T-helper 2 cell treated with Interferon-gamma antibody and Interleukin-4, amounts not matched to agents 5 μg/mL and 100 μg/mL, for 36 hours (primary cell): Measurements from ENCODE around the gene ATXN3L.

Experiments used
- DNase-seq: peaks from one replicate; pipeline ENCODE4 v3.0.0; 2021; ENCODE audit warnings: low spot score
- H3K27ac Mint-ChIP-seq: one replicate; pipeline ENCODE4 v1.8.0; 2021; ENCODE audit warnings: mild to moderate bottlenecking, mixed read lengths
- H3K27me3 Mint-ChIP-seq: one replicate; pipeline ENCODE4 v1.8.0; 2021; ENCODE audit warnings: low read depth, mixed read lengths
- H3K36me3 Mint-ChIP-seq: one replicate; pipeline ENCODE4 v1.8.0; 2021; ENCODE audit warnings: low read depth, mixed read lengths
- H3K4me1 Mint-ChIP-seq: one replicate; pipeline ENCODE4 v1.8.0; 2021; ENCODE audit warnings: low read depth, mixed read lengths
- H3K4me3 Mint-ChIP-seq: one replicate; pipeline ENCODE4 v1.8.0; 2022; ENCODE audit warnings: mild to moderate bottlenecking, moderate library complexity, mixed read lengths
- H3K9me3 Mint-ChIP-seq: one replicate; pipeline ENCODE4 v1.8.0; 2021; ENCODE audit warnings: mixed read lengths

The ATXN3L gene

DNA sequence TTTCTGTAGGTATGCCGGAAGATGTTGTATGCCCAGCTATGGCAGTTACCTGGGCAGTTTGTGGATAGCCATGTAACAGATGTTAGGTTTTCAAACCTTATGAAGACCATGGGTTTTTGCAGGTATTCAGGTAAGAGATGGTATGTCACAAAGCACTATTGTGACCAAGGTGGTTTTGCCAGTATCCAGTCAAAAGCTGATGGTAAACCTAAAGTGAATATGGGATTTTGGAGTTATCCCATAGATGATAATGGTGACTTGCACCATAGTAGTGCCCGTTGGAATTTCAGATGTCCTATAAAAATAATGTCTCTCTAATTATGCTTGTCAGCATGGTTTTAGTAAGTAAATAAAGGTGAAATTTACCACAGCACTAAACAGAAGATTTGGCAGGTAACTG, at the start of gene ATXN3L:
TSS of gene ATXN3L (minus strand) at position 101 of the 400 bp plus-strand sequence. CDS start 119 bp downstream, outside the sequence.
- H3K36me3 Mint-ChIP-seq, result no peaks in the 10 kb centered on the region
- no peak for DNase-seq
- H3K27me3 Mint-ChIP-seq, result no peaks in the 10 kb centered on the region
- H3K27ac Mint-ChIP-seq, result no peak within 1 kb of the TSS
- no peak within 1 kb of the TSS for H3K4me3 Mint-ChIP-seq
- no peaks in the 10 kb centered on the region for H3K4me1 Mint-ChIP-seq
- H3K9me3 Mint-ChIP-seq, result no peaks in the 10 kb centered on the region

DNA sequence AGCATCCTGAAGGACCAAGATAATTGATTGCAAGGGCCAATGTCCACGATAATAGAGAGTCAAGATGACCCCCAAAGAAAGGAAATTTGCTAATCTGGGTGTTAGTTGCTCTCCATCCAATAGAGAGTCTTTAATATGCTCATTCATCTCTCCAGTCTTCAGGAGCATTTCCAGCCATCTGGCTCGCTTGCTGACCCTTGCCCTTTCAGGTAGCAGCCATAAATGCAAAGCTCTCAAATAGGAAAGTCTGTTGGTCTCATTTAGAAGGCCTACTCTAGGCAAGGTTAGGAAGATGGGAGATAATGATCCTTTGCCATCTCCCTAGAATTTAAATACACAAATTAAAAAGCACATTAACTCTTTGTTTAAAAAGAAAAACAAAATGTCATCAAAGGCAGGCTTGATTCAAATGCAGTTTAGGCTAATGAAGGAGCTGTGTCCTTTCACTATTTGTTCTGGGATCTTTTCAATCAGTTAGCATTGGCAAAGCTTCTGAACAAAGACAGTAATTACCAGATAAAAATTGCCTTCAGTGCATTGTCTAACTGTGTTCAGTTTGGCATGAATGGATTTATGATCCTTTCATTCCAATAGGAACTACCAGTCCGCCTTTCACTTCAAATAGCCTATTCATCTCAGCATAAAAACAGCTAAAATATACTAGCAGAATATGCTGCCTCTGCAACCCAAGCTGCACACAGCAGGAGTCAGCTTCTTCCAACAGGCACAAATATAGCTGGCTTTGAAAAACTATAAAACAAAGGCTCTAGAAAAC, 49.6 kb upstream of the ATXN3L start:
- Mint-ChIP-seq H3K27me3 (no peaks in the 10 kb centered on the region), H3K27ac (no peak overlapping the region), H3K4me1 (peaks cover 6% of the 10 kb centered on the region), H3K36me3 (no peaks in the 10 kb centered on the region), H3K4me3 (no peak overlapping the region), H3K9me3 (no peaks in the 10 kb centered on the region)
- DNase-seq, result no peak

DNA sequence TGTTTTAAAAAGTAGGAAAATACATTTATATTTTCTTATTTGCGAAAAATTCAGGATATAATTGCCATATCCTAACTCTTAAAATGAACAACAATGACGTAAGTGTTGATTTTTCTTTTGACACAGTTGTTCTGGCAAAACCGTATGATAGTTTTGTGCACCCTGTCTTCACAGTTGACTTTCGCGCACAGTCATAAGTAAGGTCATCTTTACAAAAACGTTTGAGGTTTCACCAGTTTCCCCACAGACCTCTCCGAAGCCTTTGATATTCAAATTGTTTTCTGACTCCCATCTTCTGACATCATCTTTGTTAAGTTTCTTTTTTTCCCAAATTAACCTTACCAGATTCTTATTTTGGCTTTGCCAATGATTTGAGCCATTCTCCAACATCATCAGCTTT, 48.1 kb upstream of the ATXN3L start:
- Mint-ChIP-seq H3K4me3 (no peak overlapping the region), H3K9me3 (no peaks in the 10 kb centered on the region), H3K36me3 (no peaks in the 10 kb centered on the region), H3K4me1 (peaks cover under 1% of the 10 kb centered on the region), H3K27ac (no peak overlapping the region), H3K27me3 (no peaks in the 10 kb centered on the region)
- no peak for DNase-seq

DNA sequence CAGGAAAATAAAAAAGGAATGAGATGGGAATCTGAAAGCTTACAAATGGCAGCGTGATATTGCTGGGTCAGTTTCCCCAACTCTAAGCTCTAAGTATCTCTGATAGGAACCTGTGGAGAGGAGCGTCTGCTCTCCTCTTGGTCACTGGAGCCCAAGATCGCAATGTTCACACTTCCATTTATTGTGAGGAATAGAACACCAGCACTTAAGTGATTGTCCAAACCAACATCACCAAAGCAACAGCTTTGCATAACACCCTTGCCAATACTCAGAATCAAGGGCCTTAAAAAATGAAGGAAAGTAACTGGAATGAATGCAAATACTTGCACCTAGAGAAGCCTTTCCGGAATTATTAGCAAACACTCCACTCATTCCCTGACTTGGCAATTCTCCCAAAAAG, 46.8 kb upstream of the ATXN3L start:
- Mint-ChIP-seq H3K27ac (no peak overlapping the region), H3K36me3 (no peaks in the 10 kb centered on the region), H3K9me3 (no peaks in the 10 kb centered on the region), H3K27me3 (no peaks in the 10 kb centered on the region), H3K4me1 (no peaks in the 10 kb centered on the region), H3K4me3 (no peak overlapping the region)
- no peak for DNase-seq

DNA sequence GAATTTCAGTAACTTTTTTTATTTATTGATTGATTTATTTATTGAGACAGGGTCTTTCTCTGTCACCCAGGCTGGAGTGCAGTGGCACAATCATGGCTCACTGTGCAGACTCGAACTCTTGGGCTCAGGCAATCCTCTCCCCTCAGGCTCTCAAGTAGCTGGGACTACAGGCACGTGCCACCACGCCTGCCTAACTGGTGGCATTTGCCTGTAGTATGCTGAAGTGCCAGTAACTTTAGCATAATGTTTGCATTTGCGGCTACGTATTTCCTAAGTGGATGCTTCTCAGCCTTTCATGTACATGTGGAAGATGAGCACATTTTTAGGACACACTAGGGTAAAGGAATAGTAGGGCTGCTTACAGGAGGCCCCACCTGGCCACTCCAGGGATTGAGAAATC, 45.3 kb upstream of the ATXN3L start:
- no peak overlapping the region for H3K27ac Mint-ChIP-seq
- H3K36me3 Mint-ChIP-seq, result no peaks in the 10 kb centered on the region
- no peak for DNase-seq
- H3K4me1 Mint-ChIP-seq, result no peaks in the 10 kb centered on the region
- H3K27me3 Mint-ChIP-seq, result no peaks in the 10 kb centered on the region
- no peak overlapping the region for H3K4me3 Mint-ChIP-seq
- no peaks in the 10 kb centered on the region for H3K9me3 Mint-ChIP-seq

DNA sequence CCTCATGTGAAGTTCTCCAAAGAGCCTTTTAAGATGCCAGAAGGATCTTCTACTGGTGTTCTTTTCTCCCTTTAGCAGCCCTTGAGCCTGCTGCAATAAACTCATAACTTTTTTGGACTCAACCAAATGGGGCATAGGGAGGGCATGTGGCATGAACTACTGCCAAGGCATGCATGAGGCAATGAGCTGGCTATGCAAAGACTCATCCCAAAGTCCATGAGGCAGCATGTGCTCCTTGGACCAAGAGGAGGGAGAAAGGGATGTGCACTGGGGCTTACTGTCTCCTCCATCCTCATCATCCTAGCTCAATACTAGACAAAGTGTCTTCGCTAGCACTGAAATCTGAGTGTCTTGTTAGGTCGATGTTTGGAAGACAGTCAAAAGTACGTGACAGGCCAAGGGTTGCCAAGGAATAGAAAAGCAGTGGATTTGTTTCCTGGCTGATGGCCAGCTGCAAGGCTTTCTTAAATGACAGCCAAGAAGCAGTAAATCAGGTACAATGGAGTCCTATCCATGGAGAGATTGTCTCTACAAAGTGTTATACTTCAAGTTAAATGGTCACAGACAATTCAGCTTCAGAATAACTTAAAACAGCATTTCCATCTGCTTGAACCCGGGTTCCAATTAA, 44.5 kb upstream of the ATXN3L start:
- no peaks in the 10 kb centered on the region for H3K4me1 Mint-ChIP-seq
- no peaks in the 10 kb centered on the region for H3K27me3 Mint-ChIP-seq
- H3K4me3 Mint-ChIP-seq, result no peak overlapping the region
- no peak for DNase-seq
- H3K27ac Mint-ChIP-seq, result no peak overlapping the region
- no peaks in the 10 kb centered on the region for H3K9me3 Mint-ChIP-seq
- no peaks in the 10 kb centered on the region for H3K36me3 Mint-ChIP-seq

DNA sequence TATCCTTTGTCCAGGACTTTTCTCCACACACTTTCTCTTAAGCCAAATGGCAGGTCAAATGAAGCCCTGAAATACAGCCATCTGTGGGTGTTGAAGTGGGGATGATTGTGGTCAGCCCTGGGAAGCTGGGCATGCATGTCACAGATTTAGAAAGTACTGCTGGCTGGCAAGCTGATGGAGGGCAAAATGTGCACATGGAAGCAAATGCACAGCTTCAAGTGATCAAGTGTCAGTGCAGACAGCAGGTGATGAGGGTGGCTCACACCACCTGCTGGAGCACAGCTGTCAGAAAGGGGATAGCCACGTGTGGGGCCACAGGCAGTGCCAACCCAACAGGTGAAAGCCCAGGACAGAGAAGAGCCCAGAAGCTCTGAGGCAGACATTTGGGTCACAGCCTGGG, 40.3 kb upstream of the ATXN3L start:
- H3K4me1 Mint-ChIP-seq, result no peaks in the 10 kb centered on the region
- no peaks in the 10 kb centered on the region for H3K9me3 Mint-ChIP-seq
- no peak overlapping the region for H3K27ac Mint-ChIP-seq
- no peaks in the 10 kb centered on the region for H3K27me3 Mint-ChIP-seq
- H3K4me3 Mint-ChIP-seq, result no peak overlapping the region
- no peaks in the 10 kb centered on the region for H3K36me3 Mint-ChIP-seq
- DNase-seq, result no peak

DNA sequence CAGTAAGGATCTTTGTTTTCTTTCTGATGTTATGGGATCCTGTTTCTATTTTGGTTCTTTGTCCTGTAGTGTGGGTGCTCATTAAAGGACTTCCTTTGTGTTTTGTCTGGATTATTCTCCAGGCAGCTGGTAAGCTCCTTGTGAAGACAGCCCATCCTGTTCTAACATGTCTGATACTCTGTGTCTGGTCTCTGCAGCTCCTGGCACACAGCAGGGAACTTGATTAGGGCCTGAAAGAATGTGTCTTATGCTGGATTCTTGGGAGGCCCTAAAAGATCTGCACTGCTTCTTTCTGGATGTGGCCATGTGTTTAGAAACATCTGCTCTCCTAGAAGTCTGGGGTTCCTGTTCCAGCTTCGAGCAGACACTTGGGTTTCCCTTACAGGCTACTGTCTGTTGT, 38.1 kb upstream of the ATXN3L start:
- Mint-ChIP-seq H3K9me3 (no peaks in the 10 kb centered on the region), H3K4me1 (no peaks in the 10 kb centered on the region), H3K27ac (no peak overlapping the region), H3K4me3 (no peak overlapping the region), H3K27me3 (no peaks in the 10 kb centered on the region), H3K36me3 (no peaks in the 10 kb centered on the region)
- no peak for DNase-seq

DNA sequence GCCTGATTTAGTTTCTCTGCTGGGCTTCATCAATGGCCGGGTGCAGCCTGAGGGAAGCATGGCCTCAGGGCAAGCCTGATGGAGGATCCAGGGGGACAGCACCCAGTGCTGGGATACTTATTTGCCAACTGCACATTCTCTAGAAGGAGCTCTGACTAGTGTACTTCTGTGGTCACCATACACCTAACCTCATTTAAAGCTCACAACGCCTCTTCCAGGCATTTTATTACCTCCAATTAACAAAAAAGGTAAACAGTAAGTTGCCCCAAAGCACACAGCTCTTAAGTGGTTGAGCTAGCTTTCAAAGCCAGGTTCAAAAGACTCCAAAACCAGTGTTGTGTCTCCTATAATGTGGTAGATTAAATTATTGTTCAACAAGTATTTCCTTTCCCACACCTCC, 26.8 kb upstream of the ATXN3L start:
- no peak for DNase-seq
- no peaks in the 10 kb centered on the region for H3K9me3 Mint-ChIP-seq
- no peak overlapping the region for H3K27ac Mint-ChIP-seq
- peaks cover 3% of the 10 kb centered on the region for H3K4me1 Mint-ChIP-seq
- no peak overlapping the region for H3K4me3 Mint-ChIP-seq
- H3K36me3 Mint-ChIP-seq, result no peaks in the 10 kb centered on the region
- peaks cover 2% of the 10 kb centered on the region for H3K27me3 Mint-ChIP-seq

DNA sequence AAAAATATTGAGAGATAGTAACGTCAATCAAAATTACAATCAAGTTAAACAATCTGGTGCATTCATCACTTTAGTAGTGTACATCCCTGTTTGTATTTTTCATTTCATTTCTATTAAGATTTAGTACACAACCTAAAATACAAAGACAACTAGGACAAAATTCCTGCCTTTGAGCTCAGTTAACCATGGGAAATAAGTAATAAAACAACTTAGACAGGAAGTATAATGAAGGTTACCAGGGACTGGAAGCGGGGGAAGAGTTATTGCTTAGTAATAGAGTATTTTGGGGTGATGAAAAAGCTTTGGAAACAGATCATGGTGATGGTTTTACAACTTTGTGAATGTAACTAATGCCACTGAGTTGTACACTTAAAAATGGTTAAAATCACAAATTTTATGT, 25.6 kb upstream of the ATXN3L start:
- no peak for DNase-seq
- H3K27ac Mint-ChIP-seq, result no peak overlapping the region
- no peaks in the 10 kb centered on the region for H3K9me3 Mint-ChIP-seq
- H3K4me3 Mint-ChIP-seq, result no peak overlapping the region
- H3K36me3 Mint-ChIP-seq, result no peaks in the 10 kb centered on the region
- peaks cover 2% of the 10 kb centered on the region for H3K27me3 Mint-ChIP-seq
- H3K4me1 Mint-ChIP-seq, result peaks cover 3% of the 10 kb centered on the region

DNA sequence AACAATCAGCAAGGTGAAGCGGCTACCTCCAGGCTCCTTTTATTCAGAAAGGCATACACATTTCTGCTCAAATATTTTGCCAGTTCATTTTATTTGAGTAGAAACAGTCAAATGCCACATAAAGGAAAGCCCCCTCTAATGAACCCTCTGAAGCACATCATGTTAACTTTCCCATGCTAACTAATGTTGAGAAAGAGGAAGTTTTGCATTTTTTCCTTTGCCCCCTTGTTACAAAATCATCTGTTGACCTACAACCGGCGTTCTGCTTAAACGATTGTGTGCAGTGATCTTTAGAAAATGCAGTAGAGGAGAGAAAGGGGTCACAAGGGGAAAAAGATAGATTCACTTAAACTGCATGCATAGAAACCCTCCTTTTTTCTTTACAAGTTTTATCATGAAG, 25.2 kb upstream of the ATXN3L start:
- DNase-seq, result no peak
- peaks cover 2% of the 10 kb centered on the region for H3K27me3 Mint-ChIP-seq
- no peak overlapping the region for H3K4me3 Mint-ChIP-seq
- H3K27ac Mint-ChIP-seq, result no peak overlapping the region
- no peaks in the 10 kb centered on the region for H3K36me3 Mint-ChIP-seq
- peaks cover 2% of the 10 kb centered on the region for H3K4me1 Mint-ChIP-seq
- H3K9me3 Mint-ChIP-seq, result no peaks in the 10 kb centered on the region

DNA sequence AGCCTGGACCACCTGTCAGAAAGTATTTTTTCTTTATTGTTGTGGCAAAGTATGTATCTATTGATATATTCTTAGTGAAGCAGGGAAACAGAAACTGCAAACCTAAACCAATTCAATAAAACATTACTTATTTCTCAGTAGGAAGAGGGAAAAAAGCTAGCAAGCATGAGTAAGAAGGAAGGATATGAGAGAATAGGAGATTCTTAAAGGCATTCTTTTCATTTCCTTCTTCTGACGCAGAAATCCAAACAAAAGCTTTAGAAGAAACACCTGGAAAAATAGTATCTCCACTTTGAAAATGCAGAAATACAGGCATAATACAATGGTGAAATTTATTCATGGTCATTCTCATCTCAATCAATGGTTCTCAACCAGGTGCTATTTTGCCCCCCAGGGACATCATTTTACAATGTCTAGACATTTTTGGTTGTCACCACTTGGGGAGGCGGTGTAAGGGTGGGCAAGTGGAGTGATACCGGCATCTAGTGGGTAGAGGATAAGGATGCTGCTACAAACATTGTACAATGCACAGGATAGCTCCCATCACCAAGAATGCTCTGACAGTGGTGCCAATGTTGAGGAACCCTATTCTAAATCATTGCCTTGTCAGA, 21.7 kb upstream of the ATXN3L start:
- Mint-ChIP-seq H3K4me3 (no peak overlapping the region), H3K4me1 (no peaks in the 10 kb centered on the region), H3K9me3 (no peaks in the 10 kb centered on the region), H3K27me3 (no peaks in the 10 kb centered on the region), H3K27ac (no peak overlapping the region), H3K36me3 (no peaks in the 10 kb centered on the region)
- no peak for DNase-seq

DNA sequence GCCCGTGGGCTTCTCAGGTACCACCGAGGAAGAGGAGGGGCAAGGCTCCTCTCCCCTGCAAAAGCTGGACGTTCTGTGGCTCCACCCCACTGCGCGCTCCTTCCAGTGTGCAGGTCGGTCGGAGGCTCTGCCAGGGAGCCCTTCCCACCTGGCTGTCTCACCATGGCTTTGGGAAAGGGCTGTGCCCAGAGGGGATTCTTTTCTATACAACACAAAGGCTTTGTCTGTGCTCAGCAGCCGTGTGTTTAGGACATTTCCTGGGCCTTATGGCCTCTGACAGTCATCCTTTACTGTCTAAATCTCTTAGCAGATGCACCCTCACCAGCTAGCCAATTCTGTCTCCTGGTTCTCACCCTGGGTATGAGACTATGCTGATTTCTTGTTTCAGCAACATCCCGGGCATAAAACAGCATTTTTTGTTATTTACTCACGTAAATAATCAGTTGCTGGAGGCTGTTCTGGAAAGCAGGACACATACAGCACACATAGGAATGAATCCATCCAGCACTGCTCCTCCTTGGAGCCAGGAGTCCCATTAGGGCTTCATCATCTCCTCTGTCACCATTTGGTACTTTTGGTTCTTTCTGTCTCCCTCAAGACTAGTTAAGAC, 20.4 kb upstream of the ATXN3L start:
- no peak for DNase-seq
- H3K27me3 Mint-ChIP-seq, result no peaks in the 10 kb centered on the region
- H3K36me3 Mint-ChIP-seq, result no peaks in the 10 kb centered on the region
- H3K4me3 Mint-ChIP-seq, result no peak overlapping the region
- no peaks in the 10 kb centered on the region for H3K4me1 Mint-ChIP-seq
- no peaks in the 10 kb centered on the region for H3K9me3 Mint-ChIP-seq
- H3K27ac Mint-ChIP-seq, result no peak overlapping the region

DNA sequence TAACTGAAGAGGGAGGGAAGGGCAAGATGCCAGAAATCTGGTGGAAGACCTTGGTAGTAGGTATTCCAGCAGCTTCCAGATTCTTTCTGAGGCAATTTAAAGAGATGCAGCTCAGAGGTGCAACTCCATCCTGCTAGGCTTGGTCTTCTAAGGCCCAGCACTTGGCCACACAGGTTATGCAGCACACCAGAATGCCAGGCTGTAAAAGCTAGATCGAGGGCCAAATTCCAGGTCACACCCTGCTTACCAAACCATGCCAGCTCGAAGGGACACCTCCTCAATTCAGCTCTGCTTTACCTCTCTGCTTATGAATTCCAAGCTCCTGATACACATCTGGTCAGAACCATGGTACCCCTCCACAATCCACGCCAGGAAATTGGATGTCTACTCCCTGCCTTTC, 19.8 kb upstream of the ATXN3L start:
- Mint-ChIP-seq H3K27me3 (no peaks in the 10 kb centered on the region), H3K36me3 (no peaks in the 10 kb centered on the region), H3K4me3 (no peak overlapping the region), H3K9me3 (no peaks in the 10 kb centered on the region), H3K4me1 (no peaks in the 10 kb centered on the region), H3K27ac (no peak overlapping the region)
- no peak for DNase-seq
